HG02970 (cell line): ENCODE results near the gene LRRTM1.

Experiments used
- ATAC-seq: cut with Tn5 transposase; IDR thresholded peaks from one replicate; pipeline ENCODE4 v1.9.1; 2021; ENCODE audit warnings: mild to moderate bottlenecking, moderate library complexity, moderate number of reproducible peaks; ENCODE audit not compliant: unreplicated experiment, low FRiP score

Gene LRRTM1

DNA sequence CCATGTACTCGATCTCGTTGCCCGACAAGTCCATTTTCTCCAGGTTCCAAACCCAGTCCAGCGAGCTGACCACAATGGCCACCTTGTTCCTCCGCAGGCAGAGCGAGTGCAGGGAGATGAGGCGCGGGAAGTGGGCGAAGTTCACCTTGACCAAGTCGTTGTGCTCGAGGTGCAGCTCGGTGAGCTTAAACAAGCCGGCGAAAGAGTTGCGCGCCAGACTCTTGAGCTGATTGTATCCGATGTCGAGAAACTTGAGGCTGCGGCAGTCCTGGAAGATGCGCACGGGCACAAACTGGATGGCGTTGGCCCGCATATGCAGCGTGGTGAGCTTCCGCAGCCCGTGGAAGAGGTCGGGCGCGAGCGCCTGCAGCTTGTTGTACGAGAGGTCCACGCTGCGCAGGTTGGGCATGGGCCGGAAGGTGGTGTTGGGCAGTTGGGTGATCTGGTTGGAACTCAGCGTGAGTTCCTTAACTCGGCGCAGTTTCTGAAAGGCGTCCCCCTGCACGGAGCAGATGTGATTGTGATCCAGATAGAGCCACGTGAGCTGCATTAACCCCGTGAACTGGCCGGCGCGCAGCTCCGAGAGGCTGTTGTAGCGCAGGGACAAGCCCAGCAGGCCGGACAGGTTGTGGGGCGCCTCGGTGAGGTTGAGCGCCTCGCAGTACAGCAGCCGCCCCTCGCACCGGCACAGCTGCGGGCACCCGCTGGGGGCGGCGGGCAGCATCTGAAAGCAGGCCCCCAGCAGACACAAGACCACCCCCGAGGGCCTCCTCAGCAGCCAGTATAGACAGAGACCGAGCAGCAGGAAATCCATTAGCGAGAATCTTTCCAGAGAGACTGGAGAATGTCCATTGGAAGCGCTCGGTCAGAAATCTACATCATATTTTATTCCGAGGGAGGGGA lies 1.3 kb downstream of the LRRTM1 start:
- no peak for ATAC-seq

- no peak for ATAC-seq
Observed at GRCh38 chr2:80302314-80303005, 2.1 kb downstream of the LRRTM1 start.

DNA sequence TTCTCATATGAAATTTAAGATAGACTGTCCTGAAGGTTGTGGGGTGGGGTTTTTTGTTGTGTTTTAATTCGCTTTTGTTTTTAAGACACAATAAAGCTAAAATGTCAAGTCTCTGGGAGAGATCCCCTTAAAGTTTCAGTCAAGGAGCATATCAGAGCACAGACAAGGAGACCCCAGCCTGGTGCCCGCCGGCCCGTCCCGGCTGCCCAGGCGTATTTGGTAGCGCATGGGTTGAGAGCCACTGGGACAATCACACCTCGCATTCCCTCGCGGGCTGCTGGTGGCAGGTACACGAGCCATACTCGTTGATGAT lies 2.6 kb downstream of the LRRTM1 start:
- ATAC-seq, result no peak

DNA sequence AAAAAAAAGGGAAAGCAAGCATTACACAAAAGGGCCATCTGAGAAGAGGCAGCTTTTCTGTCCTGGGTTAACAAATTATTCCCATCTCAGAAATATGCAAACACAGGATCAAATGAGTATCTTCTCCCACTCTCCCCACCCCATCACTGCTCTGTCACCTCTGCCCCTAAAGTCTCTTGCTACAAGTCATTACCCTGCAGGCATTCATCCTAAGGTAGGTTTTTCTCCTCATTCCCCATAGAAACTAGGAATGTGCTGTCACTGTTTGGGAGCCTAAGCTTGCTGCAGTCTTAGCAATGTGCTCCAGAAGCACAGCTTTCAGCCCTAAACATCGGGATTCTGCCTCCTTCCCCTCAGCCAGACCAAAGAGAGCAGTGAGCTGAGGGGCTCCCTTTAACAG lies 3.6 kb downstream of the LRRTM1 start:
- no peak for ATAC-seq

- no peak for ATAC-seq
Observed at GRCh38 chr2:80300346-80300745, 4.2 kb downstream of the LRRTM1 start.

DNA sequence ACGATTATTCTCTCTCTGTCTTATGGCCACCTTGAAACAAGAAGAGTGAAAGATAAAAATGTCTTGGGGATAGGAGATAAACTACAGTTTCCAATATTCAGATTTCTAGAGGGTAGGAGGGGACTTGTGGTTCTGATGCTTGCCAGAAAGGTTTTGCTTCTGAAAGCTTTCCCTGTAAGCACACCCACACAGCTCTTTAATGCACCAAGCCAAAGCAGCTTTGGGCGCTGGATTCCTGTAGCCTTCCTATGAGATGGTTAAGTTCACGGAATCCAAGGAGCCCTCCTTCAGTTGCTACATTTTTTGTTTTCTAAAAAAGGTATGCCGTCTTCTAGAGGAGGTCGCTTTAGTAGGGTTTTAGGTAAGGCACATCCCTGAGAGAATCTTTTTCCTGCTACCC lies 4.9 kb downstream of the LRRTM1 start:
- ATAC-seq, result no peak

DNA sequence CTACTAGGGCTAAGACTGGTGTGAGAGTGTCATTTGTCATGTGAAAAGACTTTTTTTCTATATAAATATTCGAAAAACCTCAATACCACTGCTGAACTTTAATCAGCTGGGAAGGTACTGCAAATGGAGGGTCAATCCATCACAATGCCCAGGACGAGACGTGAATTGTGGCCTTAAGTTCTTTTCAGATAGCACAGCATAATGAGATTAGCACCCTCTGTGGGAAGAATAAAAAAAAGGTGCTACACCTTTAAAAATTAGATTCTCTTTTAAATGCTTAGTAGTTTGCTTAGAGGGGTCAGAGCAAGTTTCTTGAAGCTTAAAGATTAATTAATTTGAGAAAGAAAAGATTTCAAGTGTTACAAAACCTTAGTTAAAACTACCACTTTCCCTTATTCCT lies 5.6 kb downstream of the LRRTM1 start:
- no peak for ATAC-seq

DNA sequence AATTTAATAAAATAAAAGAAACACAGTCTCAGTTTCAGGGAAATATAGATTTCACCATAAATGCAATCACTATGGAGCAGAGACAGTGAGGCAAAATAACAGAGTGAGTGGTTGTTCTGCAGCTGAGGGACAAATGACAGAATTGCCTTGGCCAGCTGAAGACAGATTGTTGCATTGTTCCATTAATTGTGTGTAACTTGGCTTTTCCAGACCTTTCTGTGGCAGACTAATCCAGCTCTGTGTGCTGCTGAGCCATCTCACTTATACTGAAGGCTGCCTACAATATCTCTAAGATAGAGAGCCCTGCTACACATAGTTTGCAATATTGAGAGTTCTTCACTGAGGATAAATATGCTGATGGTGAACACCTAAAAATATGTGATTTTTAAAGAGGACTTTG lies 11.5 kb downstream of the LRRTM1 start:
- no peak for ATAC-seq

DNA sequence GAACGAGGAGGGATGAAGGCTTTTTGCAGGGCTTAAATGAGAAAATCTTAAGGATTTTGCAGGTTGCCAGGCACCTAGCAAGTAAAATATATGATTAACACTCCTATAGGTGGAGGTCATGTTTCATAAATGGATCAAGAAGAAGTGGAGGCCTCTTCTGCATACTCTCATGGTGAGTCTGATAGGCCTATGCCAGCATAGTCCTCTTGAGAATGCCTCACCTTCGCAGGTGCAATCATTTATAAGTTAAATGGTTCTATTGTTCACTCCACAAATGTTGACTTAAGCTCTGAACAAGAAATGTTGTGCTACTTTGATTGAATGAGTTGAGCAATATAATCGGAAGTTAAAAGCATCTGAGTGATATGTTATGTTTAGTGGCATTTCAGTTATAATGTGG lies 12.1 kb downstream of the LRRTM1 start:
- ATAC-seq, result no peak

GRCh38 chr2:80291656-80292055 lies 12.9 kb downstream of the LRRTM1 start:
- ATAC-seq, result no peak

GRCh38 chr2:80288576-80288975 lies 16.0 kb downstream of the LRRTM1 start:
- ATAC-seq, result no peak

- ATAC-seq, result no peak
Observed at GRCh38 chr2:80281049-80281448, 23.5 kb downstream of the LRRTM1 start.

DNA sequence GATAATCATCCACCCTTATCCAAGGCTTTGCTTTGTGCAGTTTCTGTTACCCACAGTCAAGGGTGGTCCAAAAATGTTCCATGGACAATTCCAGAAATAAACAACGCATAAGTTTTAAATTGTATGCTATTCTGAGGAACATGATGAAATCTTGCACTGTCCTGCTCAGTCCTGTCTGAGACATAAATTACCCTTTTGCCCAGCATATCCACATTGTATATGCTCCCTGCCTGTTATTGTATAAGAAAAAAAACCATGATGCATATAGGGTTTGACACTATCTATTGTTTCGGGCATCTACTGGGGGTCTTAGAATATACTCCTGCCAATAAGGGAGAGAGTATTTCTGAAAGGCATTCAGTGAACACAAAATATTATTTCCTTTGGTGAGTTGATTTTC lies 24.0 kb downstream of the LRRTM1 start:
- no peak for ATAC-seq

- no peak for ATAC-seq
Observed at GRCh38 chr2:80269806-80270205, 34.7 kb downstream of the LRRTM1 start.

GRCh38 chr2:80266231-80266630 lies 38.3 kb downstream of the LRRTM1 start:
- ATAC-seq, result no peak

DNA sequence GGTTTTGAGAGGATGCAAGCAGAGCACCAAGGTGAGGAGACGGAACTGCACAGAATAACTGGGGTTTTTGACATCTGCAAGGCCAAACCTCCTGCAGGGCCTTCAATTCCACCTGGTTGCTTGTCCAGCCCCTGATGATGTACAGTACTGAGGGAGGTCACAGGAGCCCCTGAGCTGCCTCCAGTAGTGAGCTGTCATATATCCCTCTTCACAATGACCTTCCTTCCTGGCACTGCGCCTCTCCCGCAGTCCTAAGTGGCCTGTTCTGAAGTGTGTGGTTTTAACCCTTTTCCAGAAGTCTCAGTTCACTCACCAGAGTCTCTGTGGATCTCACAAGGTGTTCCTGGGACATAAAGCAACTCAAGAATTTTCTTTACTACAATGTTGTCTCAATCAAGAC lies 45.3 kb downstream of the LRRTM1 start:
- ATAC-seq, result no peak

DNA sequence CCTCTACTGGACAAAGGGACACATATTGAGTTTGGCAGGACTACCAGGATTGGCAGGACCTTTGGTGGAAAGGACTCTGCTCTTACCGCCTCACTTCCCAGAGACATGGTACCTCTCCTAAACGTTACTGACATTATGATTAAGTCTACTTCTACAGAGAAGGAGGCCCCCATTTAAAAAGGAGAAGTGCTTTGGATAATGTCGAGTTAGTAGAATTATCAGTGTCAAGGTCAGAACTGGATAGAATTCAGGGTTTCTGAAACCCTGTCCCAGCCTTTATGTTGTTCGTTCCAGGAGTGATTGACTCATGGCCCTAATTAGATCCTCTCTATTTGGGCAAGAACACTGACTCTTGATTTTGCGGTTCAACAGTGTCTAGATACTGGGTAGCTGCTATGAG lies 45.8 kb downstream of the LRRTM1 start:
- ATAC-seq, result no peak

- no peak for ATAC-seq
Observed at GRCh38 chr2:80258341-80258740, 46.2 kb downstream of the LRRTM1 start.

- ATAC-seq, result no peak
Observed at GRCh38 chr2:80257450-80257849, 47.1 kb downstream of the LRRTM1 start.

GRCh38 chr2:80256782-80257167 lies 47.8 kb downstream of the LRRTM1 start:
- ATAC-seq, result no peak

DNA sequence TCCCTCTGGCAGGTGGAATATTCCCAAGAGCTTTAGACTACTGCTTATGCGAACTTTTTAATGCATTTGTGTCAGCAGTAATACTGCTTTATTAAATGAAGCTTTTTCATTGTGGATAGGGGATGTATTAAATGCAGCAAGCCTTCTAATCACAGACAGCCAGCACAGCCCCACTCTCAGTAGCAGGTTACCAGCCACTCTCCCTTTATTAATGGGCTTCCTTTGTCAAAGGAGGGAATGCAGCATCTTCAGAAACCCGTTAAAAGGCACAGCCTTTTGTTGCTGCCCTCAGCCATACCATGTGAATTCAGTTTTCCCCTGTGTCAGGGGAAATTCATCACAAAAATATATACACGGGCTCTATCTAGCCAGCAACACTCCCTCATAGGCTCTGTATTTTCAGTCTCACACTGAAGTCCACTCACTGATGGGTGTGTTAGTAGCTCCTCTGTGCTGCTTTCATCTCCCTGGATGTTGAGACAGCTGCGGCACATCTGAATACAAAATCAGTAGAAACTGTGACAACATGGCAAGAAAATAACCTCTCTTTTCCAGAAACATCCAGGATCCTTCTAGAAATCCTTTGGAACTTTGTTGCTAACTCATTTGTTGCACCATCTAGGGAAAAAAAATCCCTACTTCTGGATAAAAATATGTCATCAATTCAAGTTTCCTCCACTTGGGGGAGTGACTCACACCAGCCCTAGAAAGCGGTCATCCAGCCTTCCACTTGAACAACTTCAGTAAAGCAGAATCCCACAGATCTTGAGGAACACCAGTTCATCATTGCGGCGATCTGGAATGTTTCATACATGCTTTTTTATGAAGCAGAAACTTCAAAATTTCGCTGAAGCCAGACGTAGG lies 48.4 kb downstream of the LRRTM1 start:
- no peak for ATAC-seq
